ENCODE data around the gene OR4K5. TPM values are rescaled to one million over a fixed set of nuclear protein-coding genes. Genes with fewer than 3 reads are reported as not detected.

Gene OR4K5
- total RNA-seq = not detected

GRCh38 chr14:19920021-19920657, at the start of gene OR4K5:
TSS of gene OR4K5 (plus strand) at chr14:19920607. CDS start at chr14:19920607, 0 bp downstream.
- TF ChIP-seq POLR2A (IDR thresholded peaks at IDR 0.05) = no peak
- Histone ChIP-seq H3K27me3 (replicated peaks; ENCODE audit: insufficient read depth) (no peaks in the 10 kb centered on the region), H3K27ac (no peak within 1 kb of the TSS), H3K4me1 (replicated peaks) (no peaks in the 10 kb centered on the region), H3K36me3 (no peaks in the 10 kb centered on the region), H3K4me3 (no peak within 1 kb of the TSS), H3K9me3 (no peaks in the 10 kb centered on the region)
- no peak for DNase-seq (ENCODE audit: low spot score)
- intact Hi-C loops (cut with DNase I) = no loop called here

- Histone ChIP-seq H3K9me3 (no peaks in the 10 kb centered on the region), H3K27me3 (replicated peaks; ENCODE audit: insufficient read depth) (no peaks in the 10 kb centered on the region), H3K4me3 (no peak overlapping the region), H3K4me1 (replicated peaks) (no peaks in the 10 kb centered on the region), H3K27ac (no peak overlapping the region), H3K36me3 (no peaks in the 10 kb centered on the region)
- intact Hi-C loops (cut with DNase I) = no loop called here
- DNase-seq (ENCODE audit: low spot score) = no peak
- 33% methylated on average over 6 of the region's 6 CpGs for WGBS
- no peak for TF ChIP-seq POLR2A (IDR thresholded peaks at IDR 0.05)
- no peak for TF ChIP-seq CTCF (IDR thresholded peaks at IDR 0.05)
- TF ChIP-seq POLR2AphosphoS5 (IDR thresholded peaks at IDR 0.05) = no peak
Measured at GRCh38 chr14:19873178-19873577, 47.2 kb upstream of the OR4K5 start.

GRCh38 chr14:19874842-19875241, 45.6 kb upstream of the OR4K5 start, which contains the start of gene OR4K2:
TSS of gene OR4K2 (plus strand) at chr14:19875142. CDS start at chr14:19876268, 1,126 bp downstream.
- H3K27ac ChIP-seq = no peak within 1 kb of the TSS
- no peak for TF ChIP-seq POLR2A (IDR thresholded peaks at IDR 0.05)
- no peak for TF ChIP-seq POLR2AphosphoS5 (IDR thresholded peaks at IDR 0.05)
- TF ChIP-seq CTCF (IDR thresholded peaks at IDR 0.05) = no peak
- intact Hi-C loops (cut with DNase I) = no loop called here
- H3K9me3 ChIP-seq = no peaks in the 10 kb centered on the region
- DNase-seq (ENCODE audit: low spot score) = no peak
- no peaks in the 10 kb centered on the region for H3K27me3 ChIP-seq (replicated peaks; ENCODE audit: insufficient read depth)
- H3K36me3 ChIP-seq = no peaks in the 10 kb centered on the region
- no peaks in the 10 kb centered on the region for H3K4me1 ChIP-seq (replicated peaks)
- WGBS = 69% methylated on average over 2 of the region's 2 CpGs
- H3K4me3 ChIP-seq = no peak within 1 kb of the TSS

GRCh38 chr14:19878029-19878642, 42.3 kb upstream of the OR4K5 start:
- DNase-seq (ENCODE audit: low spot score) = no peak
- Histone ChIP-seq H3K36me3 (no peaks in the 10 kb centered on the region), H3K9me3 (no peaks in the 10 kb centered on the region), H3K27me3 (replicated peaks; ENCODE audit: insufficient read depth) (no peaks in the 10 kb centered on the region), H3K27ac (no peak overlapping the region), H3K4me1 (replicated peaks) (no peaks in the 10 kb centered on the region), H3K4me3 (no peak overlapping the region)
- intact Hi-C loops (cut with DNase I) = no loop called here
- TF ChIP-seq CTCF (IDR thresholded peaks at IDR 0.05) (peak in 3 of 4 experiments; percentile 39 to 89 (median 54)), POLR2A (IDR thresholded peaks at IDR 0.05) (no peak), POLR2AphosphoS5 (IDR thresholded peaks at IDR 0.05) (no peak)

- no peak for DNase-seq (ENCODE audit: low spot score)
- Histone ChIP-seq H3K9me3 (no peaks in the 10 kb centered on the region), H3K27ac (no peak overlapping the region), H3K27me3 (replicated peaks; ENCODE audit: insufficient read depth) (no peaks in the 10 kb centered on the region), H3K36me3 (no peaks in the 10 kb centered on the region), H3K4me1 (replicated peaks) (no peaks in the 10 kb centered on the region), H3K4me3 (no peak overlapping the region)
- WGBS = 47% methylated on average over 2 of the region's 2 CpGs
- intact Hi-C loops (cut with DNase I) = no loop called here
- TF ChIP-seq CTCF (IDR thresholded peaks at IDR 0.05) (no peak), POLR2A (IDR thresholded peaks at IDR 0.05) (no peak), POLR2AphosphoS5 (IDR thresholded peaks at IDR 0.05) (no peak)
Measured at GRCh38 chr14:19895282-19895681, 25.1 kb upstream of the OR4K5 start.

All from prostate gland (tissue), 2 donors.